ENCODE results near the gene C17orf58.
"Not testable (repeated sequence)": the region's sequence is repeated elsewhere in the genome, so short reads cannot be mapped to it uniquely, and the experiment has no call there.

DNA sequence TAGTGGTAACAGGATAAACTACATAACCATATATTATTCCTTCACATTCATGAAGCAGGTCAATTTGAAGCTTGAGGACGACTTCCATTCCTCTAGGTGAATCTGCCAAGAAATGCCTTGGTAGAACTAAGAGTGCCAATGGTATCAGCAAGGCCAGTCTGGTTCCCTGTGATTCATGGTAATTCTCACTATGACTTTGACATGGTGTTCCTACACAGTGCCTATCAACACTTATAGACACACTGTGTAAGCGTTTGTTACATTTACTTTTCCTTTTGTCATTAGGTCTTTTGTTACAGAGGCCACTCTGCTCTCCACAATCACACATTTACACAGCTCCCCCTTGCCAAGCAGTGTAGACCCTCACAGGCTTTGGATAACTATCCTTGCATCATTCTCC, 34.1 kb downstream of the C17orf58 start:
- not testable (repeated sequence) for TF ChIP-seq POLR2A (IDR thresholded peaks at IDR 0.05; ENCODE audit: low read length); GATA1 (IDR thresholded peaks at IDR 0.05; ENCODE audit: low read depth, low read length)

Data from erythroblast (primary cell).